Measurements from ENCODE around the gene BAD. TPM values are rescaled to one million over a fixed set of nuclear protein-coding genes. Genes with fewer than 3 reads are reported as not detected.
"Not testable (repeated sequence)": the region's sequence is repeated elsewhere in the genome, so short reads cannot be mapped to it uniquely, and the experiment has no call there.

Gene BAD
- total RNA-seq, result 45.4 TPM

GRCh38 chr11:64284048-64284961 lies at the start of gene BAD:
Gene BAD, minus strand, starts transcription at chr11:64284665. Its CDS starts 297 bp downstream, at chr11:64284368.
- peak; percentile 91 for ATAC-seq

GRCh38 chr11:64333556-64333955 lies 49.1 kb upstream of the BAD start:
- ATAC-seq, result no peak

- ATAC-seq, result peak; percentile 83
Observed at GRCh38 chr11:64331569-64332371, 47.3 kb upstream of the BAD start.

GRCh38 chr11:64330888-64331287 lies 46.4 kb upstream of the BAD start:
- no peak for ATAC-seq

- ATAC-seq, result no peak
Observed at GRCh38 chr11:64327993-64328392, 43.5 kb upstream of the BAD start.

GRCh38 chr11:64327375-64327774 lies 42.9 kb upstream of the BAD start:
- no peak for ATAC-seq

GRCh38 chr11:64324692-64325469 lies 40.4 kb upstream of the BAD start:
- ATAC-seq, result peak; percentile 73

- ATAC-seq, result peak; percentile 0
Observed at GRCh38 chr11:64323984-64324383, 39.5 kb upstream of the BAD start.

GRCh38 chr11:64323373-64323772 lies 38.9 kb upstream of the BAD start:
- ATAC-seq, result no peak

GRCh38 chr11:64322925-64323260 lies 38.4 kb upstream of the BAD start:
- no peak for ATAC-seq

GRCh38 chr11:64321533-64321932 lies 37.1 kb upstream of the BAD start:
- ATAC-seq, result peak; percentile 22

GRCh38 chr11:64321026-64321425 lies 36.6 kb upstream of the BAD start:
- ATAC-seq, result no peak

- ATAC-seq, result no peak
Observed at GRCh38 chr11:64320556-64320955, 36.1 kb upstream of the BAD start.

GRCh38 chr11:64318766-64319761 lies 34.6 kb upstream of the BAD start:
- ATAC-seq, result no peak

- ATAC-seq, result peak; percentile 79
Observed at GRCh38 chr11:64317961-64318765, 33.7 kb upstream of the BAD start, which contains the start of gene PRDX5. Gene PRDX5, plus strand, starts transcription at chr11:64318121. Its CDS starts 95 bp downstream, at chr11:64318216.

GRCh38 chr11:64317325-64317960 lies 33.0 kb upstream of the BAD start, which contains the start of gene TRMT112:
Gene TRMT112, minus strand, starts transcription at chr11:64317559. Its CDS starts 33 bp downstream, at chr11:64317526.
- ATAC-seq, result peak; percentile 78

- peak; percentile 14 for ATAC-seq
Observed at GRCh38 chr11:64316672-64317324, 32.3 kb upstream of the BAD start.

GRCh38 chr11:64315667-64316526 lies 31.4 kb upstream of the BAD start:
- ATAC-seq, result not testable (repeated sequence)
